ENCODE measurements around the gene CD248.

CD248 gene

DNA sequence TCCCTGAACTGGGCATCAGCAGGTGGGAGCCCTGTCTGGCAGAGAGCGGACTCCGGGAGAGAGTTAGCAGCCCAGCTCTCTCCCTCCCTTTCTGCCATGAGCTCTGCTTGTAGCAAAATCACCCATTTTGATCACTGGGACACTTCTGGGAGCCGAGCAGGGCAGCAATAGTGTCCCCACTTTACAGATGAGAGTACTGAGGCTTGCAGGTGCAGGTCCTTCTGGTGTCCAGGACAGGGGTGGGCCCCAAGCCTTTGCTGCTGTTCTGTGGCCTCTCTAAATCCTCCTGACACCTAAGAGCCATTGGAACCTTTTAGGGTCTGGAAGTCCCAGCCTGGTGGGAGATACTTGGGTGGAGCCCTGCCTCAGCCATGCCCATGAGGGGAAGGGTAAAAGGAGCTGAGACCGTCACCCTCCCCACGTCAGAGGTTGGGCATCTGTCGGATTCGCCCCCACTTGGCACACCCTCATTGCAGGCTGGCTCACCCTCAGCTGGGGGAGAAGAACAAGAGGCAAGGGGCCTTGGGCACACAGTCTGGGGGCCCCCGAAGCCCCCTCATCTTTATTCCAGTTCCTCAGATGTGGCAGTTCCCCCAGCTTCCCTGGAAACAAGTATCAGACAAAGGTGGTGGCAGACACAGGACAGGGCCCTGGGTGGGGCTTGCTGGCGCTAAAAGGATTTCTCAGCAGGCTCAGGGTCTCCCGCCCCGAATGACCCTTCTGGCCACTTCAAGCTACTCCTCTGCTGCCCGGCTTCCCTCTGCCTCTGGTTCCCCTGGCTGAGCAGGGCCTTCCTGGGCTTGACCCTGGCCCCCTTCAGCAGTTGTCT lies 14.9 kb upstream of the CD248 start:
- intact Hi-C loops (cut with DNase I; ENCODE audit: low total_unique reads), result no loop called here
- Histone ChIP-seq H3K4me1 (peaks cover 0 to 44% (median 31%) of the 10 kb centered on the region in 4 donors), H3K27me3 (no peaks in the 10 kb centered on the region), H3K36me3 (peaks cover 0 to 29% (median 12%) of the 10 kb centered on the region in 3 donors), H3K4me3 (no peak overlapping the region), H3K9me3 (no peaks in the 10 kb centered on the region), H3K27ac (no peak overlapping the region)
- peak in 1 of 2 donors; percentile 14 for DNase-seq
- TF ChIP-seq CTCF (IDR thresholded peaks at IDR 0.05), result no peak

GRCh38 chr11:66330931-66331330 lies 14.1 kb upstream of the CD248 start:
- intact Hi-C loops (cut with DNase I; ENCODE audit: low total_unique reads), result no loop called here
- no peaks in the 10 kb centered on the region for H3K9me3 ChIP-seq
- no peak overlapping the region for H3K4me3 ChIP-seq
- no peaks in the 10 kb centered on the region for H3K27me3 ChIP-seq
- DNase-seq, result no peak
- peaks cover 0 to 42% (median 30%) of the 10 kb centered on the region in 4 donors for H3K4me1 ChIP-seq
- no peak for TF ChIP-seq CTCF (IDR thresholded peaks at IDR 0.05)
- H3K27ac ChIP-seq, result no peak overlapping the region
- peaks cover 0 to 29% (median 12%) of the 10 kb centered on the region in 3 donors for H3K36me3 ChIP-seq

DNA sequence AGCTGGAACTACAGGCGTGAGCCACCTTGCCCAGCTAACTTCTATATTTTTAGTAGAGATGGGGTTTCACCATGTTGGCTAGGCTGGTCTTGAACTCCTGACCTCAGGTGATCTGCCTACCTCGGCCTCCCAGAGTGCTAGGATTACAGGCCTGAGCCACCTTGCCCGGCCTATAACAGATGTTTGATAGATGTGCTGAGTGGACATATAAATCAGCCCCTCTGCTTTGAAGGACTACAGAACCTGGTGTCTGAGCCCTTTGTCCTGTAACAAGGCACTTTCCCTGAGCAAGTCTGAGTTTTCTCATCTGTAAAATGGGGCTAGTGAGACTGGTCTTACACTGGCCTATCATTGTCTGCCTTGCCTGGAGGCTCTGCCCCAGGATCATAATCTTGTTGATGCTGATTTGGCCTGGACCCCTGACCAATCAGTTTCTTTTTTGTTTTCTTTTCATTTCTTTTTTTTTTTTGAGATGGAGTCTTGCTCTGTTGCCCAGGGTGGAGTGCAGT lies 12.4 kb upstream of the CD248 start:
- Histone ChIP-seq H3K36me3 (peaks cover 0 to 26% (median 12%) of the 10 kb centered on the region in 3 donors), H3K4me1 (peaks cover 0 to 27% (median 17%) of the 10 kb centered on the region in 4 donors), H3K27ac (no peak overlapping the region), H3K9me3 (no peaks in the 10 kb centered on the region), H3K4me3 (no peak overlapping the region), H3K27me3 (no peaks in the 10 kb centered on the region)
- TF ChIP-seq CTCF (IDR thresholded peaks at IDR 0.05), result no peak
- no peak for DNase-seq
- intact Hi-C loops (cut with DNase I; ENCODE audit: low total_unique reads), result no loop called here

DNA sequence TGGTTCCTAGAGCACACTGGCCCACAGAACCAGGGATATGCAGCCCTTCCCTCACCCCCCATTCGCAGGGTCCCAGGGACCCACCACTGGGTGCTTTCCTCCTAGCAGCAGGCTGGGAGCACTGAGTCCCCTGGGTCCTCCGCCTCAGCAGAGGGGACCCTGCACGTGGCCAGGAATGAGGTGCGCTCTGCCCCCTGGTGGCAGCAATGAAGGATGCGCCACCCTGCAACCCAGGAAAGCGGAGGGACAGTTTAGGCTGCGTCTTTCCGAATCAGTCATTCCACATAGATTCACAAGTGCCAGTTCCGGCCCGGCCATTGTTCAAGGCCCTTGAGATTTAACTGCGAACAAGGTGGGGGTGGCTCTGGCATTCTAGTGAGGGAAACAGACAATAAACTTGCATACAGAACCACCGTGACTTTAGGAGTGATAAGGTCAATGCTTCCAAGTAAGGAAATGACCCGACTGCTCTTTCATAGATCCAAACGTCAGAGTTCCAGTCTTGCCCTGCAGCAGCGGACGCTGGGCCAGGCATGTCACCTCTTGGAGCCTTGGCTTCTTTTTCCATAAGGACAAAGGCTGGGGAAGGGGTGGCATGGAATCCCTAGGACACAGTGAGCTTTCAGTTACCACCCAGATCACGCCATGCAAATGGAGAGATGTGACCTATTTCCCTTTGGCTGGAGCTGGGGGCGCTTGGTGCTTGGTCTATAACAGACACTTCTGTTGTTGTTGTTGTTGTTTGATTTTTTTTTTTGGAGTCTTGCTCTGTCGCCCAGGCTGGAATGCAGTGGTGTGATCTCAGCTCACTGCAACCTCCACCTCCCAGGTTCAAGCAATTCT lies 11.7 kb upstream of the CD248 start:
- H3K27ac ChIP-seq, result no peak overlapping the region
- intact Hi-C loops (cut with DNase I; ENCODE audit: low total_unique reads), result loop anchor here (1.0 kb wide), 1 partner anchor 18 kb away; no protein-coding TSS in a partner anchor
- H3K9me3 ChIP-seq, result no peaks in the 10 kb centered on the region
- TF ChIP-seq CTCF (IDR thresholded peaks at IDR 0.05), result peak; percentile 87 to 96
- no peaks in the 10 kb centered on the region for H3K27me3 ChIP-seq
- H3K36me3 ChIP-seq, result peaks cover 0 to 20% (median 12%) of the 10 kb centered on the region in 3 donors
- no peak overlapping the region for H3K4me3 ChIP-seq
- H3K4me1 ChIP-seq, result peaks cover 0 to 27% (median 17%) of the 10 kb centered on the region in 4 donors
- DNase-seq, result peak; percentile 66 to 84

DNA sequence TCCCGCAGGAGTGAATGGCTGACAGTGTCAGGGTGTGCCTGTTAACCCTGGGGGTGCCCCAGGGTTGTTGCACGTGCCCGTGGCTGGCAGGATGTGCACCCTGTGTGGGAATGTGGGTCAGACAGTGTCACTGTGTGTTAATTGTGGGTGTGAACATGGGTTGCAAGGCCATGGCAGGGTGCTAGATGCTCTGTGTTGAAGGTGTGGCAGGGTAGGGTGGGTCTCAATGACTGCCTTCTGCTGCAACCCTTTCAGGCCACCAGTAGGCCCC lies 11.1 kb upstream of the CD248 start:
- no peak for TF ChIP-seq CTCF (IDR thresholded peaks at IDR 0.05)
- H3K36me3 ChIP-seq, result peaks cover 0 to 14% (median 7%) of the 10 kb centered on the region in 3 donors
- H3K27me3 ChIP-seq, result peaks cover 0 to 1% of the 10 kb centered on the region in 2 donors
- DNase-seq, result no peak
- H3K4me1 ChIP-seq, result peaks cover 0 to 27% (median 17%) of the 10 kb centered on the region in 4 donors
- H3K9me3 ChIP-seq, result no peaks in the 10 kb centered on the region
- H3K4me3 ChIP-seq, result no peak overlapping the region
- H3K27ac ChIP-seq, result no peak overlapping the region
- intact Hi-C loops (cut with DNase I; ENCODE audit: low total_unique reads), result loop anchor here (1.0 kb wide), 1 partner anchor 18 kb away; no protein-coding TSS in a partner anchor

Measured in tibial artery (tissue), 4 donors.